Fibroblast of the aortic adventitia (primary cell): ENCODE results near the gene TRAF6. TPM values are rescaled to one million over a fixed set of nuclear protein-coding genes. Genes with fewer than 3 reads are reported as not detected.
A peak's percentile ranks its signal among the peaks of the same experiment; 100 is the strongest.
"Not testable (repeated sequence)": the region's sequence is repeated elsewhere in the genome, so short reads cannot be mapped to it uniquely, and the experiment has no call there.

Experiments
- DNase-seq: peaks from one replicate; pipeline ENCODE4 v3.0.0-alpha.2; 2010; ENCODE audit warnings: low read depth
- H3K4me3 ChIP-seq: 2 replicates; pipeline ENCODE4 v1.5.1; 2011; ENCODE audit warnings: low read depth, mild to moderate bottlenecking, control low read depth, low read length, moderate library complexity
- total RNA-seq: library from RNA; depleted of rRNA; stranded (reverse); fragments of >200 nt; gene quantifications from 2 replicates; pipeline ENCODE4 v1.2.3, GENCODE V29; 2012; ENCODE audit warnings: low replicate concordance
- TF ChIP-seq, protein P1 (sequence below): IDR thresholded peaks from 2 replicates; pipeline ENCODE4 v1.5.1; 2011; ENCODE audit warnings: mild to moderate bottlenecking, low read length, control low read depth, inconsistent platforms; ENCODE audit not compliant: insufficient read depth

The TRAF6 gene
- total RNA-seq, 1 donor = 11.8 TPM

DNA sequence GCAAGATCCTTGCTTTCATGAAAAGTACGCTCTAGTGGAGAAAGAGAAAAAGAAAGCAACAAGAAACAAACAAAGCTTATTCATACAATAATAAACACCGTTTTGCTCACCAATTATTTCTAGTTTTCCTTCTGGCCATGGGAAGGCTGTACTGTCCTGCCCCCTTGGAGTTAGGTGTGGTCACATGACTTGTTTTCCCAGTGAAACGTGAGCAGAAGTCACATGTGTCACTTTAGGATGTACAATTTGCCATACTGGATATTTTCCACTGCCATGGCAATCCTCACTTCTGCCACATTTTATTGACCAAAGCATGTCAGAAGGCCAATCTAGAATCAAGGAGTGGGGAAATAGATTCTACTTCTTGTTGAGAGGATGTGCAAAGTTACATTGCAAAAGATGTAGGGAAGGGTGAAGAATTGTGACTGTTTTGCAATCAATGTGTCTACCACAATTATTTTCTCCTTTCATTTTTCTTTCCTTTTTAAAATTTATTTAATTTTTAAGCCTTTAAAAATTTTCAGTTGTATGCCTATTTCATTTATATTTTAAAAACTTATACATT lies 24.3 kb upstream of the TRAF6 start:
- DNase-seq = no peak
- no peak overlapping the region for H3K4me3 ChIP-seq
- TF ChIP-seq, protein P1, sequence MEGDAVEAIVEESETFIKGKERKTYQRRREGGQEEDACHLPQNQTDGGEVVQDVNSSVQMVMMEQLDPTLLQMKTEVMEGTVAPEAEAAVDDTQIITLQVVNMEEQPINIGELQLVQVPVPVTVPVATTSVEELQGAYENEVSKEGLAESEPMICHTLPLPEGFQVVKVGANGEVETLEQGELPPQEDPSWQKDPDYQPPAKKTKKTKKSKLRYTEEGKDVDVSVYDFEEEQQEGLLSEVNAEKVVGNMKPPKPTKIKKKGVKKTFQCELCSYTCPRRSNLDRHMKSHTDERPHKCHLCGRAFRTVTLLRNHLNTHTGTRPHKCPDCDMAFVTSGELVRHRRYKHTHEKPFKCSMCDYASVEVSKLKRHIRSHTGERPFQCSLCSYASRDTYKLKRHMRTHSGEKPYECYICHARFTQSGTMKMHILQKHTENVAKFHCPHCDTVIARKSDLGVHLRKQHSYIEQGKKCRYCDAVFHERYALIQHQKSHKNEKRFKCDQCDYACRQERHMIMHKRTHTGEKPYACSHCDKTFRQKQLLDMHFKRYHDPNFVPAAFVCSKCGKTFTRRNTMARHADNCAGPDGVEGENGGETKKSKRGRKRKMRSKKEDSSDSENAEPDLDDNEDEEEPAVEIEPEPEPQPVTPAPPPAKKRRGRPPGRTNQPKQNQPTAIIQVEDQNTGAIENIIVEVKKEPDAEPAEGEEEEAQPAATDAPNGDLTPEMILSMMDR = no peak

DNA sequence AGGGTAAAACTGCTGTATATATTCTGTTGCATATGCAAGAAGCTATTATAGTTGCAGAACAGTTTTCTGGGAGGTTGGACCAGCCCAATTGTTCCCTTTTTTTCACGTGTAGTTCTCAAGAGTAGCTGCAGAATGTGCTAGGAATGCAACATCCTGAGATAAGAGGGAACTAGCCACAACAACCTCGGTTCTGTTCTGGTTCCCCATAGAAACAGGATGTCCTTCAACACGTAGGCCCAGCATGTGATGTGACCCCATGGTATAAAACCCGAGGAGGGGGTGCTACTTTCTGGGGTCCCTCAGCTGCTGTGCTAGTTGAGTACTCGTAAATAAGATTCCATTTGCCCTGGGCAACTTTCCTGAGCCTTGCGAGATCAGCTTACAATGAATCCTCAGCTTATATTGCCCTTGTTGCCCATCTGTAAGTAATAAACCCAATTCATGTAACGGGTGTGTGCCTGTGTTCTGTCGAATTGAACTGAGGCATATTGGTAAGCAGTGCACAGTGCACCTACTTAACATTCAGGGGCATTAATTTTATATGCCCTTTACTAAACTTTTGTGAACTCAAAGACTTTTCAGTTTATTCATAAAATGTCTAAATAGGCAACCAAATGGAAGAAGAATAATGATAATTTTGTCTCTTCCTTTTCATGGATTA lies 23.0 kb upstream of the TRAF6 start:
- no peak overlapping the region for H3K4me3 ChIP-seq
- no peak for DNase-seq
- TF ChIP-seq, protein P1 = no peak

DNA sequence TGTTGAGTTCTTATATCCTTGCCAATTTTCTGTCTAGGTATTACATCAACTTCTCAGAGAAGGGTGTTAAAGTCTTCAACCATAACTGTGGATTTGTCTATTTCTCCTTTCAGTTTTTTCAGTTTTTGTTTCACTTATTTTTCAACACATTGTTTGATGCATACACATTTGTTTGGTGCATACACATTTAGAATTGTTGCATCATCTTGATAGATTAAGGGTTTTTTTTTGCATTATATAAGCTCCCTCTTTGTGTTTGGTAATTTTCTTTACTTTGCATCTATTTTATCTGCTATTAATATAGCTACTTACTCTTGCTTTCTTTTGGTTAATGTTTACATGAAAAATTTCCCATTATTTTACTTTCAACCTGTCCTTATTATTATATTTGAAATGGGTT lies 20.8 kb upstream of the TRAF6 start:
- DNase-seq = no peak
- TF ChIP-seq, protein P1 = no peak
- H3K4me3 ChIP-seq = no peak overlapping the region

DNA sequence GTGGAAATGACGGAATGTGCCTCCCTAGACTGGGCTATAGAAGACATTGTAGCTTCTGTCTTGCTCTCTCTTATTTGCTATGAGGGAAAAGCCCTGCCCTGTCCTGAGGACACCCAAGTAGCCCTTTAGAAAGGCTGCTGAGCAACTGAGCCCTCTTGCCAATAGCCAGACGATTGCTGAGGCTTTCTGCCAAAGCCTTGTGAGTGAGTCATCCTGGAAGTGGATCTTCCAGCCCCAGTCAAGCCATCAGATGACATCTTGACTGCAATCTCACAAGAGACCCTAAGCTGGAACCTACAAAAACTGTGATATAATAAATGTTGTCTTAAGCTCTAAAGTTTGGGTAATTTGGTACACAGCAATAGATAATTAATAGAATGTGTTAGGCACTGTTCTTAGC lies 3.9 kb upstream of the TRAF6 start:
- no peak for DNase-seq
- TF ChIP-seq, protein P1 = no peak
- no peak overlapping the region for H3K4me3 ChIP-seq

DNA sequence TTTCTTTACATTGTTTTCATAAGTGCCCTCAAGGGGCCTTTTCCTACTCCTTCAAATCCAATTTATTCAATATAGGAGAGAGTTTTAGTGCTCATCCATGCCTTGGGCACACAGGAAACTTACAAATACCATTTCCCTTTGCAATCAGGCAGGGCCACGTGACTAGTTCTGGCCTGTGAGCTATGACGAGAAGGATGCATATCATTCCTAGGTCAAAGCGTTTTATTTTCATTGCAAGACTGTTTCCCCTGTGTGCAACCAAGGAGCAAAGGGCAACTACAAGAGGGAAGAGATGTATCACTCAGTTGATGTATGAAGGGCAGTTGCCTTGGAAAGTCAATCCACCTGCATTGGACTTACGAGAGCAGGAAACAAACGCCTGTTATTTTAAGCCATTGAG lies 1.9 kb upstream of the TRAF6 start:
- DNase-seq = no peak
- H3K4me3 ChIP-seq = no peak overlapping the region
- TF ChIP-seq, protein P1 = no peak

DNA sequence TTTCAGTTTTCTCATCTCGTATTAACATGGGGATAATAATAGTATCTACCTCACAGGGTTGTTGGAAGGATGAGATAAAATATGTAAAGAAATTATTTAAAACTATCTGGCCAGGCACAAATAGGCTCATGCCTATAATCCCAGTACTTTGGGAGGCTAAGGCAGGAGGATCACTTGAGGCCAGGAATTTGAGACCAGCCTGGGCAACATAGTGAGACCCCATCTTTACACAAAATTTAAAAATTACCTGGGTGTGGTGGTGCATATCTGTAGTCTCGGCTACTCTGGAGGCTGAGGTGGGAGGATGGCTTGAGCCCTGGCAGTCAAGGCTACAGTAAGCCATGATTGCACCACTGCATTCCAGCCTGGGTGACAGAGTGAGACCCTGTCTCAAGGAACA lies 990 bp upstream of the TRAF6 start:
- not testable (repeated sequence) for H3K4me3 ChIP-seq, DNase-seq

DNA sequence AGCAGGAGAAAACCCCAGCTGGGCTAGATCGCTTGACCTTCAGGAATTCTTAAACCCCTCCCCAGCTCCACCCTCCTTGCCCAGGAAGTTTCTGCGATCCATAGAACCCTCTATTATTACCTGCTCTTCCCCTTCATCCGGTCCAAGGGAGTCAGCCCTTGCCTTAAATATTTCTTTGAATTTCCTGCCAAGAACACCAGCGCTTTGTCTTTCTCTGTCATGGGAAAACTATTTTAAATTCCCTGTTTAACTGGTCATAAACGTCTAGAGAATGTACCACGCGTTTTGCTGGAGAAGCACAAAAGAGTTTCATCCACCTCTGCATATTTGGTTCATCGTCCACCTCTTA lies 496 bp upstream of the TRAF6 start:
- TF ChIP-seq, protein P1 = no peak
- DNase-seq = peak; percentile 49
- peak overlapping the region; percentile 97 for H3K4me3 ChIP-seq
